ENCODE data around the gene ZCCHC24. TPM values are rescaled to one million over a fixed set of nuclear protein-coding genes. Genes with fewer than 3 reads are reported as not detected.

The ZCCHC24 gene
- total and polyA plus RNA-seq, 2 of the 8 experiments (the other 6 are each of a cell fraction or from before 2014, with no cell fraction given) = 3.9 to 6.9 TPM

GRCh38 chr10:79353000-79353406 is 92.4 kb downstream of the ZCCHC24 start:
- WGBS, 2 experiments (ENCODE audit: extremely low coverage in 1 of 2, insufficient coverage in 1 of 2, insufficient read length in 1 of 2, insufficient replicate concordance in 2 of 2, low coverage in 1 of 2, low lambda C conversion rate in 2 of 2, missing lambda C conversion rate in 1 of 2) = 92% methylated on average over 8 of the region's 8 CpGs; no CpG with 5 or more reads in 1 of the 2 experiments
- H3K14ac ChIP-seq (ENCODE audit: insufficient read length) = no peak overlapping the region
- H3K27ac ChIP-seq (ENCODE audit: low read depth, low read length) = no peak overlapping the region
- H3K9ac ChIP-seq (replicated peaks in 1 of 4; ENCODE audit: extremely low read depth in 1 of 4, low read depth in 3 of 4, low read length in 3 of 4) = no peak overlapping the region
- H2BK15ac ChIP-seq (ENCODE audit: low read length) = no peak overlapping the region
- peaks cover 12 to 19% of the 10 kb centered on the region in 2 experiments for H4K20me1 ChIP-seq (replicated peaks in 1 of 2; ENCODE audit: control insufficient read depth in 1 of 2, insufficient read depth in 2 of 2, low read length in 2 of 2)
- H3K18ac ChIP-seq (ENCODE audit: extremely low read depth, low read length) = no peak overlapping the region
- H4K5ac ChIP-seq (ENCODE audit: insufficient read length, low read depth, low read length) = no peak overlapping the region
- no peak overlapping the region for H3K4me2 ChIP-seq (ENCODE audit: insufficient read depth in 1 of 2, low read depth in 2 of 2, low read length in 2 of 2)
- no peak for FAIRE-seq
- H3K23me2 ChIP-seq (ENCODE audit: low read depth, low read length) = peaks cover 2% of the 10 kb centered on the region; the same call in 1 of the 2 replicates
- H2AFZ ChIP-seq (ENCODE audit: low read length) = no peak overlapping the region
- H3K79me2 ChIP-seq (ENCODE audit: control insufficient read depth in 1 of 2, insufficient read depth in 2 of 2, low read length in 2 of 2) = peaks cover 0 to 9% of the 10 kb centered on the region in 2 experiments; a peak in 1 of 4 replicates
- H3K36me3 ChIP-seq (ENCODE audit: control insufficient read depth in 2 of 4, insufficient read depth in 4 of 4, low read length in 3 of 4) = peaks cover 26 to 61% (median 47%) of the 10 kb centered on the region in 4 experiments
- no peak overlapping the region for H2BK120ac ChIP-seq (replicated peaks; ENCODE audit: low read depth, low read length)
- no peak for DNase-seq (ENCODE audit: low read depth in 1 of 2, low spot score in 2 of 2)
- H3K79me1 ChIP-seq (ENCODE audit: low read depth, low read length) = peaks cover 15% of the 10 kb centered on the region; the same call in 1 of the 2 replicates
- no peak overlapping the region for H4K8ac ChIP-seq (ENCODE audit: extremely low read depth, insufficient read depth, low read length)
- CTCF ChIA-PET (ENCODE audit: partially characterized antibody) = interaction anchor here (2.0 kb wide), 1 partner anchor 22 kb away, joined by 6 read pairs; no protein-coding TSS in a partner anchor
- POLR2A ChIA-PET (ENCODE audit: partially characterized antibody) = no interaction called here
- no peak overlapping the region for H2BK12ac ChIP-seq (ENCODE audit: low read depth, low read length)
- no peak overlapping the region for H2AK5ac ChIP-seq (ENCODE audit: low read depth, low read length)
- no peaks in the 10 kb centered on the region for H3K27me3 ChIP-seq (replicated peaks in 1 of 4; ENCODE audit: control insufficient read depth in 3 of 4, extremely low read depth in 1 of 4, insufficient read depth in 3 of 4, low read length in 3 of 4)
- no peak overlapping the region for H3K4me3 ChIP-seq (ENCODE audit: extremely low read depth in 1 of 4, insufficient read depth in 2 of 4, low read depth in 3 of 4, low read length in 4 of 4)
- H4K91ac ChIP-seq (replicated peaks; ENCODE audit: insufficient read length, low read length) = no peak overlapping the region
- no peak overlapping the region for H3K4ac ChIP-seq (replicated peaks; ENCODE audit: insufficient read length, low read depth, low read length)
- no peak overlapping the region for H2BK20ac ChIP-seq (ENCODE audit: low read length)
- H3K4me1 ChIP-seq (replicated peaks in 1 of 4; ENCODE audit: control insufficient read depth in 3 of 4, insufficient read depth in 4 of 4, low read length in 3 of 4) = peaks cover 0 to 2% (median under 1%) of the 10 kb centered on the region in 4 experiments; a peak in 2 of 7 replicates
- no peak overlapping the region for H2BK5ac ChIP-seq (ENCODE audit: low read depth, low read length)
- no peak overlapping the region for H3K23ac ChIP-seq (ENCODE audit: insufficient read length)
- no peak overlapping the region for H3K56ac ChIP-seq (replicated peaks; ENCODE audit: insufficient read length, low read depth, low read length)
- H3K9me3 ChIP-seq (ENCODE audit: insufficient read depth in 2 of 2, low read depth in 1 of 2, low read length in 1 of 2) = no peaks in the 10 kb centered on the region; a peak in 1 of 4 replicates
- TF ChIP-seq RNF2 (IDR thresholded peaks at IDR 0.05; ENCODE audit: borderline replicate concordance, low read depth, low read length, missing control alignments, poor library complexity, severe bottlenecking) = no peak
- TF ChIP-seq, protein P1, sequence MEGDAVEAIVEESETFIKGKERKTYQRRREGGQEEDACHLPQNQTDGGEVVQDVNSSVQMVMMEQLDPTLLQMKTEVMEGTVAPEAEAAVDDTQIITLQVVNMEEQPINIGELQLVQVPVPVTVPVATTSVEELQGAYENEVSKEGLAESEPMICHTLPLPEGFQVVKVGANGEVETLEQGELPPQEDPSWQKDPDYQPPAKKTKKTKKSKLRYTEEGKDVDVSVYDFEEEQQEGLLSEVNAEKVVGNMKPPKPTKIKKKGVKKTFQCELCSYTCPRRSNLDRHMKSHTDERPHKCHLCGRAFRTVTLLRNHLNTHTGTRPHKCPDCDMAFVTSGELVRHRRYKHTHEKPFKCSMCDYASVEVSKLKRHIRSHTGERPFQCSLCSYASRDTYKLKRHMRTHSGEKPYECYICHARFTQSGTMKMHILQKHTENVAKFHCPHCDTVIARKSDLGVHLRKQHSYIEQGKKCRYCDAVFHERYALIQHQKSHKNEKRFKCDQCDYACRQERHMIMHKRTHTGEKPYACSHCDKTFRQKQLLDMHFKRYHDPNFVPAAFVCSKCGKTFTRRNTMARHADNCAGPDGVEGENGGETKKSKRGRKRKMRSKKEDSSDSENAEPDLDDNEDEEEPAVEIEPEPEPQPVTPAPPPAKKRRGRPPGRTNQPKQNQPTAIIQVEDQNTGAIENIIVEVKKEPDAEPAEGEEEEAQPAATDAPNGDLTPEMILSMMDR (IDR thresholded peaks at IDR 0.05; ENCODE audit: control extremely low read depth in 1 of 3, insufficient read depth in 1 of 3, low read depth in 1 of 3, low read length in 3 of 3) = no peak
- TF ChIP-seq EGR1 (IDR thresholded peaks at IDR 0.05; ENCODE audit: borderline replicate concordance, low read depth, low read length) = no peak
- no peak for TF ChIP-seq NANOG (IDR thresholded peaks at IDR 0.05; ENCODE audit: insufficient read depth, low read depth, low read length, poor library complexity, severe bottlenecking)
- no peak for TF ChIP-seq SIN3A (conservative IDR thresholded peaks at IDR 0.05 in 1 of 2, IDR thresholded peaks at IDR 0.05 in 1 of 2; ENCODE audit: low read depth in 1 of 2, low read length in 2 of 2)
- no peak for TF ChIP-seq TAF7 (optimal IDR thresholded peaks at IDR 0.05; ENCODE audit: borderline replicate concordance, low read depth, low read length)
- no peak for TF ChIP-seq RBBP5 (IDR thresholded peaks at IDR 0.05; ENCODE audit: borderline replicate concordance, low read depth, low read length)
- no peak for TF ChIP-seq YY1 (IDR thresholded peaks at IDR 0.05; ENCODE audit: low read depth, low read length)
- TF ChIP-seq CTBP2 (IDR thresholded peaks at IDR 0.05; ENCODE audit: borderline replicate concordance, insufficient read depth, insufficient read length, low read length) = no peak
